Smooth muscle cell (in vitro differentiated cells): Measurements from ENCODE around the gene CCDC178. TPM values are rescaled to one million over a fixed set of nuclear protein-coding genes. Genes with fewer than 3 reads are reported as not detected.
"Not testable (repeated sequence)": the region's sequence is repeated elsewhere in the genome, so short reads cannot be mapped to it uniquely, and the experiment has no call there.

Experiments used
- DNase-seq: peaks from one replicate; lab custom pipeline; 2025; ENCODE audit not compliant: unreplicated experiment; lab: John Stamatoyannopoulos, UW
- H2AFZ ChIP-seq: fragments of 200-600 bp; sonication (generic); 2 replicates; pipeline ENCODE4 v1.6.0; 2016; ENCODE audit warnings: antibody characterized with exemption, low read depth, mild to moderate bottlenecking
- H3F3A ChIP-seq: fragments of 200-600 bp; sonication (generic); 2 replicates; pipeline ENCODE4 v1.6.0; 2017; ENCODE audit warnings: antibody characterized with exemption, low read depth
- H3K27ac ChIP-seq: fragments of 200-600 bp; sonication (generic); 2 replicates; pipeline ENCODE4 v1.5.1; 2016; ENCODE audit warnings: low read depth, mild to moderate bottlenecking
- H3K27me3 ChIP-seq: fragments of 200-600 bp; sonication (generic); 2 replicates; pipeline ENCODE4 v1.6.1; 2016; ENCODE audit warnings: low read depth, mild to moderate bottlenecking
- H3K36me3 ChIP-seq: fragments of 200-600 bp; sonication (generic); 2 replicates; pipeline ENCODE4 v1.5.1; 2016; ENCODE audit warnings: low read depth
- H3K4me1 ChIP-seq: fragments of 200-600 bp; sonication (generic); 2 replicates; pipeline ENCODE4 v1.5.1; 2016; ENCODE audit warnings: low read depth
- H3K4me2 ChIP-seq: fragments of 200-600 bp; sonication (generic); 2 replicates; pipeline ENCODE4 v1.6.0; 2016; ENCODE audit warnings: mild to moderate bottlenecking
- H3K4me3 ChIP-seq: fragments of 200-600 bp; sonication (generic); 2 replicates; pipeline ENCODE4 v1.5.1; 2016; ENCODE audit warnings: mild to moderate bottlenecking
- H3K79me2 ChIP-seq: fragments of 200-600 bp; sonication (generic); 2 replicates; pipeline ENCODE4 v1.6.0; 2016; ENCODE audit warnings: low read depth, mild to moderate bottlenecking
- H3K9ac ChIP-seq: fragments of 200-600 bp; sonication (generic); 2 replicates; pipeline ENCODE4 v1.6.0; 2016; ENCODE audit warnings: low read depth
- H3K9me3 ChIP-seq: fragments of 200-600 bp; sonication (generic); replicated peaks from 2 replicates; pipeline ENCODE4 v1.5.1; 2016; ENCODE audit warnings: low read depth
- H4K20me1 ChIP-seq: fragments of 200-600 bp; sonication (generic); 2 replicates; pipeline ENCODE4 v1.6.0; 2016; ENCODE audit warnings: low read depth
- WGBS: methylation state at CpG from one replicate; pipeline ENCODE4 v1.1.7; 2016; ENCODE audit warnings: low lambda C conversion rate; 5-methylcytosine and 5-hydroxymethylcytosine counted together
- polyA plus RNA-seq: library from polyadenylated mRNA; unstranded; fragments of >200 nt; fragmentation: Nextera tagmentation; extraction: Ambion mirVana; gene quantifications from 2 replicates; pipeline ENCODE4 v1.2.1, GENCODE V29; 2016
- total RNA-seq: library from RNA; depleted of rRNA; stranded (reverse); fragments of >200 nt; gene quantifications from 2 replicates; pipeline ENCODE4 v1.2.3, GENCODE V29; 2014
- TF ChIP-seq, protein P1 (sequence below): fragments of 200-600 bp; sonication (generic); IDR thresholded peaks from 2 replicates; pipeline ENCODE4 v1.5.1; 2017; ENCODE audit warnings: borderline replicate concordance, mild to moderate bottlenecking, antibody characterized with exemption; ENCODE audit not compliant: insufficient read depth, poor library complexity, severe bottlenecking

The CCDC178 gene
- total and polyA plus RNA-seq, 2 experiments from 2014 or later = not detected

DNA sequence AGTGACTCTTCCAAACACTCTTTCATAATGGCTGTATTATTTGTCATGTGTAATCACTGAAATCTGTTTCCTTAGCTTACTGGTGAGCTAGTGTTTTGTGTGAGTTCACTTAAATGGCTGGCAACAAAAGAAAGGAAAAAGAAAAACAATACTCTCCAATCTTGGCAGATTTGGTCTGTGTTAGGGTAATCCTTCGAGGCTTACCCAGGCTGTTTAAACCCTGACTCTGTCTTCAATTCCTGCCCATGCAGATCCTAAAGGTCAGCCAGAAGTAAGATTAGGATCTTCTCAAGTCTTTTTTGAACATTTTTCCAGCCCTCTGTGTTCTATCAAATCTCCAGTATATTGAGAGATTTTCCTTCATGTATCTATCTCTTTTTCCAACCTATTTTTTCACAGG is 85.3 kb downstream of the CCDC178 start:
- 53% methylated on average over 1 of the region's 1 CpG for whole genome bisulfite sequencing
- H3K27ac ChIP-seq = no peak overlapping the region
- TF ChIP-seq, protein P1, sequence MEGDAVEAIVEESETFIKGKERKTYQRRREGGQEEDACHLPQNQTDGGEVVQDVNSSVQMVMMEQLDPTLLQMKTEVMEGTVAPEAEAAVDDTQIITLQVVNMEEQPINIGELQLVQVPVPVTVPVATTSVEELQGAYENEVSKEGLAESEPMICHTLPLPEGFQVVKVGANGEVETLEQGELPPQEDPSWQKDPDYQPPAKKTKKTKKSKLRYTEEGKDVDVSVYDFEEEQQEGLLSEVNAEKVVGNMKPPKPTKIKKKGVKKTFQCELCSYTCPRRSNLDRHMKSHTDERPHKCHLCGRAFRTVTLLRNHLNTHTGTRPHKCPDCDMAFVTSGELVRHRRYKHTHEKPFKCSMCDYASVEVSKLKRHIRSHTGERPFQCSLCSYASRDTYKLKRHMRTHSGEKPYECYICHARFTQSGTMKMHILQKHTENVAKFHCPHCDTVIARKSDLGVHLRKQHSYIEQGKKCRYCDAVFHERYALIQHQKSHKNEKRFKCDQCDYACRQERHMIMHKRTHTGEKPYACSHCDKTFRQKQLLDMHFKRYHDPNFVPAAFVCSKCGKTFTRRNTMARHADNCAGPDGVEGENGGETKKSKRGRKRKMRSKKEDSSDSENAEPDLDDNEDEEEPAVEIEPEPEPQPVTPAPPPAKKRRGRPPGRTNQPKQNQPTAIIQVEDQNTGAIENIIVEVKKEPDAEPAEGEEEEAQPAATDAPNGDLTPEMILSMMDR = no peak
- no peaks in the 10 kb centered on the region for H3K79me2 ChIP-seq
- no peak for DNase-seq
- H2AFZ ChIP-seq = no peak overlapping the region
- no peaks in the 10 kb centered on the region for H3F3A ChIP-seq
- H3K4me1 ChIP-seq = no peaks in the 10 kb centered on the region
- no peaks in the 10 kb centered on the region for H3K9me3 ChIP-seq
- no peak overlapping the region for H3K9ac ChIP-seq
- no peaks in the 10 kb centered on the region for H3K36me3 ChIP-seq
- no peaks in the 10 kb centered on the region for H3K27me3 ChIP-seq
- H3K4me3 ChIP-seq = no peak overlapping the region
- H4K20me1 ChIP-seq = no peaks in the 10 kb centered on the region
- H3K4me2 ChIP-seq = no peak overlapping the region

DNA sequence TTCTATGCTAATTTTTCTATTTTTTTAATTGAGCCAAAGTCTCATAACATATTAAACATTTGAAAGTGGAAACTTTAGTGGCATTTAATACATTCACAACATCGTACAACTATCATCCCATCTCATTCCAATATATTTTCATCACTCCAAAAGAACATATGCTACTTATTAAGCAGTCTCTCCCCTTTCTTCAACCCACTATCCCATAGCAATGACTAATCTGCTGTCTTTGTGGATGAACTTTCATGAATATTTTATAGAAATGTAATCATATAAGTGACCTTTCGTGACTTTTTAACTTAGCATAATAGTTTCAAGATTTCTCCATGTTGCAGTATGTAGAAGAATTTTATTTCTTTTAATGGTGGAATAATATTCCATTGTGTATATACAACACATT is 90.3 kb downstream of the CCDC178 start:
- Histone ChIP-seq H3K4me2 (no peak overlapping the region), H3K27ac (no peak overlapping the region), H3K4me3 (no peak overlapping the region), H3F3A (no peaks in the 10 kb centered on the region), H3K27me3 (no peaks in the 10 kb centered on the region), H3K79me2 (no peaks in the 10 kb centered on the region), H2AFZ (no peak overlapping the region), H3K9me3 (no peaks in the 10 kb centered on the region), H4K20me1 (no peaks in the 10 kb centered on the region), H3K4me1 (no peaks in the 10 kb centered on the region), H3K36me3 (no peaks in the 10 kb centered on the region), H3K9ac (no peak overlapping the region)
- 89% methylated on average over 2 of the region's 2 CpGs for WGBS
- no peak for DNase-seq
- TF ChIP-seq, protein P1 = no peak

DNA sequence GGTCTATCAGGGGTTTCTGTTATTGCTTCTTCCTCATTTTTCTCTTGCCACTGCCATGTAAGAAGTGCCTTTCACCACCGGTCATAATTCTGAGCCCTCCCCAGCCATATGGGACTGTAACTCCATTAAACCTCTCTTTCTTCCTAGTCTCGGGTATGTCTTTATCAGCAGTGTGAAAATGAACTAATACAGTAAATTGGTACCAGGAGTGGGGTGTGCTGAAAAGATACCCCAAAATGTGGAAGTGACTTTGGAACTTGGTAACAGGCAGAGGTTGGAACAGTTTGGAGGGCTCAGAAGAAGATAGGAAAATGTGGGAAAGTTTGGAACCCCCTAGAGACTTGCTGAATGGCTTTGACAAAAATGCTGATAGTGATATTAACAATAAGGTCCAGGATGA is 100.8 kb downstream of the CCDC178 start:
- H3K4me2 ChIP-seq, H3K27me3 ChIP-seq, H2AFZ ChIP-seq, H3K9ac ChIP-seq, H3K36me3 ChIP-seq, H3F3A ChIP-seq, H3K27ac ChIP-seq, DNase-seq, H3K79me2 ChIP-seq, H3K9me3 ChIP-seq, H3K4me1 ChIP-seq, H3K4me3 ChIP-seq, H4K20me1 ChIP-seq: not testable (repeated sequence)
- 85% methylated on average over 2 of the region's 2 CpGs for WGBS

DNA sequence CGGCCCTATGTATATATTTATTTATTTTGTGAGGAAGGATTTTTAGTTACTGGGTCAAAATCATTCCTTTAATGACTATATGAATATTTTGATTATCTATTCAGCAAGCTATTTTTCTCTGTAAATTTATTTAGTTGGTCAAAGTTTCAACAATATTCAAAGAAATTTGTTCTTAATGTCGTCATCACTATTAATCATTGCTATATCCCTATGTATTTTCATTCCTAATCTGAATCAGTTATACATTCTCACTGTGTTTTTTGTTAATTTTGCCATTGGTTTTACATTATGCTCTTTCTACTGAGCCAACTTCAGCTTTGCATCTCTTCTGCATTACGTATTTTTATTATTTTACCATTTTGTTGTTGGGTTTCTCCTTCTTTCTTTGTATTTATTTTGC is 105.7 kb downstream of the CCDC178 start:
- no peaks in the 10 kb centered on the region for H3K36me3 ChIP-seq
- no peaks in the 10 kb centered on the region for H3K4me1 ChIP-seq
- H3K9ac ChIP-seq = no peak overlapping the region
- H3K4me3 ChIP-seq = no peak overlapping the region
- 82% methylated on average over 3 of the region's 3 CpGs for WGBS
- no peaks in the 10 kb centered on the region for H4K20me1 ChIP-seq
- no peak for DNase-seq
- H3K79me2 ChIP-seq = no peaks in the 10 kb centered on the region
- no peak overlapping the region for H3K4me2 ChIP-seq
- no peaks in the 10 kb centered on the region for H3F3A ChIP-seq
- TF ChIP-seq, protein P1 = no peak
- H3K27ac ChIP-seq = no peak overlapping the region
- H2AFZ ChIP-seq = no peak overlapping the region
- no peaks in the 10 kb centered on the region for H3K9me3 ChIP-seq
- no peaks in the 10 kb centered on the region for H3K27me3 ChIP-seq
